K562 (cell line): ENCODE results near the gene CLCN1. TPM values are rescaled to one million over a fixed set of nuclear protein-coding genes. Genes with fewer than 3 reads are reported as not detected.

Source experiments
- ATAC-seq: fragments of 200-7000 bp; cut with Tn5 transposase; 3 replicates; pipeline ENCODE4 v1.9.1; 2020; ENCODE audit warnings: moderate library complexity
- BruUV-seq: library from RNA; stranded (reverse); fragments of 400-500 nt; replicated peaks from 2 replicates; lab custom pipeline; 2021; lab: Mats Ljungman, UMichigan
- CTCF ChIA-PET: fragments of 300-600 bp; formaldehyde crosslinking; extraction: SDS; loops from one replicate; lab custom pipeline; 2021; ENCODE audit warnings: low intra/inter-chr PET ratio; lab: Yijun Ruan, JAX
- POLR2A ChIA-PET: fragments of 300-600, 350-650 bp; sonication (Branson Sonifier 250); formaldehyde crosslinking; extraction: SDS; loops from one replicate; lab custom pipeline; 2021; ENCODE audit warnings: antibody characterized with exemption, inconsistent platforms; lab: Yijun Ruan, JAX
- DNase-seq, 4 experiments: peaks; one replicate each; pipeline versions ENCODE4 v3.0.0 to v3.0.0-alpha.2; 2011 to 2018; ENCODE audit warnings: low spot score in 3 of 4, mixed read lengths in 3 of 4; ENCODE audit errors: extremely low read depth in 1 of 4
- FAIRE-seq: peaks from 2 replicates; lab custom pipeline; 2011; peaks lifted over from hg19 to GRCh38; lab: Jason Lieb, UNC
- H2AFZ ChIP-seq: 2 replicates; pipeline ENCODE4 v1.6.0; 2011; ENCODE audit warnings: low read depth, low read length, control low read depth, inconsistent platforms
- H3K27ac ChIP-seq: fragments of 200-600 bp; 3 replicates; pipeline ENCODE4 v1.8.0; 2011; ENCODE audit warnings: low read depth, mild to moderate bottlenecking, control low read depth, inconsistent platforms, low read length, moderate library complexity, mixed read lengths; ENCODE audit errors: extremely low read depth
- H3K27me3 ChIP-seq, 2 experiments: fragments of 300-600 bp in 1 of 2; 2 replicates in 1 of 2; 3 replicates in 1 of 2; pipeline versions ENCODE4 v1.6.0 to v1.8.0; 2011; ENCODE audit warnings: inconsistent platforms in 2 of 2, low read length in 2 of 2, mild to moderate bottlenecking in 1 of 2, mixed read lengths in 1 of 2, moderate library complexity in 1 of 2; ENCODE audit not compliant: control insufficient read depth in 2 of 2, insufficient read depth in 2 of 2
- H3K36me3 ChIP-seq: fragments of 300-600 bp; 3 replicates; pipeline ENCODE4 v1.8.0; 2011; ENCODE audit warnings: mild to moderate bottlenecking, low read length, inconsistent platforms; ENCODE audit not compliant: control insufficient read depth, insufficient read depth
- H3K4me1 ChIP-seq, 2 experiments: fragments of 200-600 bp in 1 of 2; replicated peaks in 1 of 2; 2 replicates in 1 of 2; 3 replicates in 1 of 2; pipeline versions ENCODE4 v1.5.1 to v1.8.0; 2011; ENCODE audit warnings: inconsistent platforms in 2 of 2, low read length in 2 of 2, mild to moderate bottlenecking in 1 of 2, mixed read lengths in 1 of 2, moderate library complexity in 1 of 2; ENCODE audit not compliant: control insufficient read depth in 2 of 2, insufficient read depth in 2 of 2
- H3K4me2 ChIP-seq: 2 replicates; pipeline ENCODE4 v1.6.1; 2011; ENCODE audit warnings: low read length, control low read depth, inconsistent platforms, mixed read lengths; ENCODE audit not compliant: insufficient read depth
- H3K4me3 ChIP-seq: fragments of 200-600 bp; sonication (generic), shearing (Covaris generic); 2 replicates; pipeline ENCODE4 v1.5.1; 2016; ENCODE audit warnings: control low read depth, inconsistent platforms
- H3K79me2 ChIP-seq: fragments of 200-600 bp; 3 replicates; pipeline ENCODE4 v1.8.0; 2011; ENCODE audit warnings: low read length, inconsistent platforms; ENCODE audit not compliant: control insufficient read depth, insufficient read depth
- H3K9ac ChIP-seq, 2 experiments: 2 replicates each; pipeline versions ENCODE4 v1.6.0 to v1.6.1; 2011; ENCODE audit warnings: low read depth in 2 of 2, low read length in 2 of 2, control low read depth in 1 of 2, inconsistent platforms in 1 of 2, mild to moderate bottlenecking in 1 of 2, mixed read lengths in 1 of 2; ENCODE audit not compliant: insufficient read depth in 1 of 2
- H3K9me1 ChIP-seq: one replicate; pipeline ENCODE4 v1.6.0; 2011; ENCODE audit warnings: inconsistent platforms, mild to moderate bottlenecking, low read length, moderate library complexity; ENCODE audit not compliant: control insufficient read depth, insufficient read depth
- H3K9me3 ChIP-seq: replicated peaks from 2 replicates; pipeline ENCODE4 v1.5.1; 2011; ENCODE audit warnings: low read depth, low read length, inconsistent platforms; ENCODE audit not compliant: control insufficient read depth, insufficient read depth
- H4K20me1 ChIP-seq: replicated peaks from 2 replicates; pipeline ENCODE4 v1.6.1; 2011; ENCODE audit warnings: low read length, inconsistent platforms, mixed read lengths; ENCODE audit not compliant: control insufficient read depth, insufficient read depth
- ARID2 ChIP-seq: fragments of 450-650 bp; IDR thresholded peaks from 2 replicates; pipeline ENCODE4 v1.6.1; 2017; ENCODE audit warnings: antibody characterized with exemption, mild to moderate bottlenecking
- GTF2F1 ChIP-seq: IDR thresholded peaks from 2 replicates; pipeline ENCODE4 v1.6.1; 2011; ENCODE audit warnings: low read depth, low read length, improper control_type of control experiment
- HDAC8 ChIP-seq: fragments of 450-650 bp; IDR thresholded peaks from 2 replicates; pipeline ENCODE4 v1.6.1; 2016; ENCODE audit warnings: mild to moderate bottlenecking, missing genetic modification characterization, moderate library complexity, missing compliant biosample characterization
- NFATC3 ChIP-seq: fragments of 450-650 bp; IDR thresholded peaks from 2 replicates; pipeline ENCODE4 v1.6.1; 2017; ENCODE audit warnings: mild to moderate bottlenecking
- POLR3G ChIP-seq: IDR thresholded peaks from 2 replicates; pipeline ENCODE4 v1.6.1; 2011; ENCODE audit not compliant: insufficient read length, insufficient replicate concordance; ENCODE audit errors: extremely low read depth
- SREBF1 ChIP-seq: fragments of 150-350 bp; IDR thresholded peaks from 2 replicates; pipeline ENCODE4 v1.6.1; 2014; ENCODE audit warnings: antibody characterized with exemption, low read depth, low read length, borderline replicate concordance
- YBX1 ChIP-seq: fragments of 450-650 bp; IDR thresholded peaks from 2 replicates; pipeline ENCODE4 v1.7.1; 2016; ENCODE audit warnings: mild to moderate bottlenecking
- ZNF583 ChIP-seq: fragments of 250-450 bp; sonication (Bioruptor Pico); IDR thresholded peaks from 2 replicates; pipeline ENCODE4 v1.4.0; 2020
- WGBS: fragments of 100-300 bp; shearing (Covaris generic); methylation state at CpG from one replicate; pipeline ENCODE4 v1.1.6; 2016; ENCODE audit warnings: low coverage, mixed read lengths; ENCODE audit not compliant: insufficient coverage; ENCODE audit errors: missing lambda C conversion rate; 5-methylcytosine and 5-hydroxymethylcytosine counted together
- in situ Hi-C: fragments of 300-500 bp; cut with MboI; formaldehyde crosslinking; loops from 4 replicates; pipeline ENCODE4 v1.15.0; 2018; ENCODE audit warnings: inconsistent platforms, mixed read lengths
- intact Hi-C: fragments of 100-400 bp; cut with micrococcal nuclease; formaldehyde crosslinking; loops from 2 replicates; pipeline ENCODE4 v1.14.2; 2022
- polyA plus RNA-seq, 8 experiments: library from polyadenylated mRNA; depleted of rRNA in 4 of 8; stranded (reverse) in 5 of 8; unstranded in 3 of 8; fragments of >200 nt; fragmentation: Nextera tagmentation in 2 of 8; fragmentation: Illumina TruSeq in 1 of 8; extraction: Ambion mirVana in 2 of 8; extraction: Trizol in 1 of 8; gene quantifications; 2 replicates each; pipeline versions ENCODE4 v1.2.1 to v1.2.3, GENCODE V29; 2011 to 2014; ENCODE audit warnings: inconsistent platforms in 1 of 8, missing spikeins in 1 of 8
- total RNA-seq, 7 experiments: library from RNA; depleted of rRNA in 6 of 7; stranded (reverse); fragments of >200 nt in 6 of 7; fragmentation: Illumina TruSeq in 2 of 7; extraction: Trizol in 2 of 7; gene quantifications; 2 replicates each; pipeline versions ENCODE4 v1.2.1 to v1.2.3, GENCODE V29; 2011 to 2021; ENCODE audit warnings: low replicate concordance in 1 of 7
- TF ChIP-seq, protein P1 (sequence below): conservative IDR thresholded peaks from 2 replicates; pipeline ENCODE4 v1.6.1; 2011; ENCODE audit warnings: low read depth, mild to moderate bottlenecking, low read length; ENCODE audit not compliant: control insufficient read depth

CLCN1 gene
- total and polyA plus RNA-seq, 9 of the 15 experiments (the other 6 are each of a cell fraction or from before 2014, with no cell fraction given) = 0.01 to 0.11 (median 0.04) TPM; not detected in 4

DNA sequence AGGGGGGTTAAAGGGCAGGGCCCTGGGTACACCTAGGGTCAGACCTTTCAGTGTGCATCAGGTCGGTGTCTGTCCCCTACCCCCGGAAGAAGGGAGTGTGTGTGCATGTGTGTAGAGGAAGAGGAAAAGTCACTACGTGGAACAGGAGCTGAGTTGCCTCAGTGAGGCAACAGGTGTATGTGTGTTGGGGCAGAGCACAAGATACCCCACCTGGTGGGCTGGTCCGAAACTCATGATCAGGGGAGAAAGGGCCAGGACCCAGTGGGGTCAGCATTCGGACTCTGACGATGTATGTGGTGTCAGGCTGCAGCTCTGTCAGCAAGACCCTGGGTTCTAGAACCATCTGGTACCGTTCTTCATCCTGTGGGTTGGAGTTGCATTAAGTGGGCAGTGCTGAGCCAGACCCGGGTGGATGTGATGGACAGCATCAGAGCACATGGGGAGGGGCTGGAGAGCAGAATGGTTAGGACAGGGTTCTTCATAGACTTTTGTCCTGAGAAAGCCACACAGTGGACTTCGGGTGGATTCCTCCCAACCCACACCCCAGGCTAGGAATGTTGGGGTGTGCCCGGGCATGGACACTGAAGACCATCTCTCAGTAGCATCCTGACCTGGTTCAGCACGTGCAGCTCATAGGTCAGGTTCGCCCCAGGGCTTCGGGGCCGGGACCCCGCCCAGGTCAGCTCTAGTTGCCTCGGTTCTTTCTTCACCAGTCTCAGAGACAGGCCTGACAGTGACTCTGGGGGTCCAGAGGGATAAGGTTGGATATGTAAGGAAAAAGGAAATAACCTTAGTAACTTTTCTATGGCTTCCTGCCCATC, 82.0 kb downstream of the CLCN1 start:
- intact Hi-C loops = no loop called here
- ChIA-PET POLR2A (interaction anchor here (0.6 to 0.7 kb wide), 2 partner anchors 8 to 18 kb away, joined by 3 read pairs; no protein-coding TSS in a partner anchor), CTCF (no interaction called here)
- no peak for TF ChIP-seq ARID2
- TF ChIP-seq GTF2F1 = no peak
- TF ChIP-seq, protein P1, sequence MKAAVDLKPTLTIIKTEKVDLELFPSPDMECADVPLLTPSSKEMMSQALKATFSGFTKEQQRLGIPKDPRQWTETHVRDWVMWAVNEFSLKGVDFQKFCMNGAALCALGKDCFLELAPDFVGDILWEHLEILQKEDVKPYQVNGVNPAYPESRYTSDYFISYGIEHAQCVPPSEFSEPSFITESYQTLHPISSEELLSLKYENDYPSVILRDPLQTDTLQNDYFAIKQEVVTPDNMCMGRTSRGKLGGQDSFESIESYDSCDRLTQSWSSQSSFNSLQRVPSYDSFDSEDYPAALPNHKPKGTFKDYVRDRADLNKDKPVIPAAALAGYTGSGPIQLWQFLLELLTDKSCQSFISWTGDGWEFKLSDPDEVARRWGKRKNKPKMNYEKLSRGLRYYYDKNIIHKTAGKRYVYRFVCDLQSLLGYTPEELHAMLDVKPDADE = no peak
- TF ChIP-seq YBX1 = no peak
- TF ChIP-seq POLR3G = no peak
- no peak for TF ChIP-seq SREBF1
- no peak for TF ChIP-seq ZNF583
- TF ChIP-seq NFATC3 = no peak
- TF ChIP-seq HDAC8 (tag) = no peak
- Histone ChIP-seq H4K20me1 (peaks cover 17% of the 10 kb centered on the region), H3K36me3 (no peaks in the 10 kb centered on the region), H3K4me2 (no peak overlapping the region), H3K79me2 (no peaks in the 10 kb centered on the region), H3K9me1 (peaks cover 3% of the 10 kb centered on the region), H3K9me3 (no peaks in the 10 kb centered on the region), H2AFZ (no peak overlapping the region), H3K27me3 (peaks cover 54 to 89% of the 10 kb centered on the region in 2 experiments), H3K27ac (no peak overlapping the region), H3K9ac (no peak overlapping the region), H3K4me1 (peaks cover 0 to 12% of the 10 kb centered on the region in 2 experiments; a peak in 2 of 5 replicates), H3K4me3 (no peak overlapping the region)
- FAIRE-seq = no peak
- DNase-seq = no peak
- no TSS peak for BruUV-seq
- 1% methylated on average over 16 of the region's 16 CpGs for WGBS
- in situ Hi-C loops = no loop called here
- ATAC-seq = no peak
